K562 (cell line): Measurements from ENCODE around the gene BEST3. TPM values are rescaled to one million over a fixed set of nuclear protein-coding genes. Genes with fewer than 3 reads are reported as not detected.

Source experiments
- CBX2 ChIP-seq: fragments of 200-600 bp; sonication (generic); IDR thresholded peaks from one replicate; pipeline ENCODE4 v1.6.1; 2012; ENCODE audit warnings: mild to moderate bottlenecking, low read length, inconsistent platforms; ENCODE audit not compliant: insufficient read depth, poor library complexity, severe bottlenecking
- CHCHD3 ChIP-seq: fragments of 250-450 bp; sonication (Bioruptor Pico); IDR thresholded peaks from 2 replicates; pipeline ENCODE4 v2.1.2; 2022; ENCODE audit warnings: mild to moderate bottlenecking
- CXXC5 ChIP-seq: fragments of 250-450 bp; sonication (Bioruptor Pico); IDR thresholded peaks from 2 replicates; pipeline ENCODE4 v1.8.0; 2022; ENCODE audit warnings: inconsistent platforms, mild to moderate bottlenecking, moderate library complexity
- EGR1 ChIP-seq: fragments of 450-650 bp; conservative IDR thresholded peaks from 2 replicates; pipeline ENCODE4 v1.6.1; 2017; ENCODE audit warnings: mild to moderate bottlenecking
- FOXK2 ChIP-seq, 2 experiments: fragments of 450-650 bp; IDR thresholded peaks in 1 of 2; conservative IDR thresholded peaks in 1 of 2; 2 replicates each; pipeline ENCODE4 v1.6.1; 2016; ENCODE audit warnings: low read depth in 2 of 2, mild to moderate bottlenecking in 1 of 2
- HDAC8 ChIP-seq: fragments of 450-650 bp; IDR thresholded peaks from 2 replicates; pipeline ENCODE4 v1.6.1; 2016; ENCODE audit warnings: mild to moderate bottlenecking, missing genetic modification characterization, moderate library complexity, missing compliant biosample characterization
- HNRNPK ChIP-seq: fragments of 200-400 bp; formaldehyde crosslinking; IDR thresholded peaks from one replicate; pipeline ENCODE4 v1.6.1; 2018; ENCODE audit warnings: mild to moderate bottlenecking, low read depth, low read length; ENCODE audit not compliant: poor library complexity, severe bottlenecking
- KAT8 ChIP-seq: fragments of 450-650 bp; IDR thresholded peaks from 2 replicates; pipeline ENCODE4 v1.6.1; 2016; ENCODE audit warnings: low read depth, mild to moderate bottlenecking
- KLF10 ChIP-seq: fragments of 250-450 bp; sonication (Bioruptor Pico); IDR thresholded peaks from 2 replicates; pipeline ENCODE4 v1.6.1; 2021; ENCODE audit warnings: matching md5 sums
- MAFK ChIP-seq: IDR thresholded peaks from 2 replicates; pipeline ENCODE4 v1.6.1; 2011; ENCODE audit warnings: low read length, improper control_type of control experiment
- MEF2D ChIP-seq: conservative IDR thresholded peaks from 2 replicates; pipeline ENCODE4 v1.6.1; 2016; ENCODE audit warnings: low read depth, missing genetic modification characterization, missing compliant biosample characterization
- NFE2L1 ChIP-seq: fragments of 450-650 bp; IDR thresholded peaks from 2 replicates; pipeline ENCODE4 v1.6.1; 2016; ENCODE audit warnings: missing genetic modification characterization, low read depth, mild to moderate bottlenecking, missing compliant biosample characterization, moderate library complexity, borderline replicate concordance
- NFXL1 ChIP-seq: fragments of 450-650 bp; formaldehyde crosslinking; IDR thresholded peaks from 2 replicates; pipeline ENCODE4 v1.4.0; 2021; ENCODE audit warnings: mild to moderate bottlenecking
- NR2C2 ChIP-seq, 2 experiments: fragments of 200-800 bp in 1 of 2; sonication (Bioruptor generic) in 1 of 2; sonication (generic) in 1 of 2; formaldehyde crosslinking in 1 of 2; IDR thresholded peaks; 2 replicates each; pipeline versions ENCODE4 v1.6.1 to v1.8.0; 2016 to 2022; ENCODE audit warnings: mild to moderate bottlenecking in 1 of 2, missing compliant biosample characterization in 1 of 2, missing genetic modification characterization in 1 of 2, missing genetic modification reagents in 1 of 2
- PHB2 ChIP-seq: fragments of 450-650 bp; IDR thresholded peaks from 2 replicates; pipeline ENCODE4 v1.6.1; 2017; ENCODE audit warnings: low read depth
- POLR2H ChIP-seq: IDR thresholded peaks from 2 replicates; pipeline ENCODE4 v1.6.1; 2016; ENCODE audit warnings: missing genetic modification characterization, low read depth, mild to moderate bottlenecking, control low read depth, missing compliant biosample characterization, moderate library complexity
- POU5F1 ChIP-seq: fragments of 150-350 bp; IDR thresholded peaks from 2 replicates; pipeline ENCODE4 v1.6.1; 2014; ENCODE audit warnings: borderline replicate concordance, low read length, low read depth, mild to moderate bottlenecking; ENCODE audit not compliant: partially characterized antibody
- SMARCE1 ChIP-seq: fragments of 450-650 bp; IDR thresholded peaks from 2 replicates; pipeline ENCODE4 v1.7.1; 2016; ENCODE audit warnings: mild to moderate bottlenecking
- TAL1 ChIP-seq: fragments of 450-650 bp; IDR thresholded peaks from 2 replicates; pipeline ENCODE4 v1.6.1; 2016; ENCODE audit warnings: mild to moderate bottlenecking
- XRCC5 ChIP-seq: fragments of 200-400 bp; formaldehyde crosslinking; IDR thresholded peaks from 2 replicates; pipeline ENCODE4 v1.6.1; 2017; ENCODE audit warnings: low read depth, mild to moderate bottlenecking, low read length
- ZBTB8A ChIP-seq: fragments of 450-650 bp; IDR thresholded peaks from 2 replicates; pipeline ENCODE4 v1.6.1; 2018; ENCODE audit warnings: mild to moderate bottlenecking, moderate library complexity; ENCODE audit not compliant: partially characterized antibody
- ZNF3 ChIP-seq: fragments of 250-450 bp; sonication (Bioruptor Pico); IDR thresholded peaks from 2 replicates; pipeline ENCODE4 v1.5.0; 2021; ENCODE audit warnings: mild to moderate bottlenecking, moderate library complexity
- ZNF408 ChIP-seq: fragments of 250-450 bp; sonication (Bioruptor Pico); IDR thresholded peaks from 2 replicates; pipeline ENCODE4 v1.4.0; 2020; ENCODE audit warnings: low read depth, mild to moderate bottlenecking, moderate library complexity
- ZNF586 ChIP-seq: fragments of 450-650 bp; formaldehyde crosslinking; conservative IDR thresholded peaks from 2 replicates; pipeline ENCODE4 v1.4.0; 2020; ENCODE audit warnings: mild to moderate bottlenecking, moderate library complexity
- polyA plus RNA-seq, 8 experiments: library from polyadenylated mRNA; depleted of rRNA in 4 of 8; stranded (reverse) in 5 of 8; unstranded in 3 of 8; fragments of >200 nt; fragmentation: Nextera tagmentation in 2 of 8; fragmentation: Illumina TruSeq in 1 of 8; extraction: Ambion mirVana in 2 of 8; extraction: Trizol in 1 of 8; gene quantifications; 2 replicates each; pipeline versions ENCODE4 v1.2.1 to v1.2.3, GENCODE V29; 2011 to 2014; ENCODE audit warnings: inconsistent platforms in 1 of 8, missing spikeins in 1 of 8
- total RNA-seq, 7 experiments: library from RNA; depleted of rRNA in 6 of 7; stranded (reverse); fragments of >200 nt in 6 of 7; fragmentation: Illumina TruSeq in 2 of 7; extraction: Trizol in 2 of 7; gene quantifications; 2 replicates each; pipeline versions ENCODE4 v1.2.1 to v1.2.3, GENCODE V29; 2011 to 2021; ENCODE audit warnings: low replicate concordance in 1 of 7
- TF ChIP-seq, protein P1 (sequence below): IDR thresholded peaks from 3 replicates; pipeline ENCODE4 v1.6.1; 2011; ENCODE audit warnings: borderline replicate concordance, mild to moderate bottlenecking, moderate library complexity; ENCODE audit not compliant: insufficient read length; ENCODE audit errors: extremely low read depth
- TF ChIP-seq, protein P2 (sequence below): fragments of 250-450 bp; sonication (Bioruptor Pico); IDR thresholded peaks from 2 replicates; pipeline ENCODE4 v1.8.0; 2021; ENCODE audit warnings: moderate library complexity, mild to moderate bottlenecking, inconsistent platforms
- TF ChIP-seq, protein P3 (sequence below): fragments of 450-650 bp; formaldehyde crosslinking; IDR thresholded peaks from 2 replicates; pipeline ENCODE4 v1.4.0; 2020; ENCODE audit warnings: mild to moderate bottlenecking, moderate library complexity

The BEST3 gene
- total and polyA plus RNA-seq, 9 of the 15 experiments (the other 6 are each of a cell fraction or from before 2014, with no cell fraction given), result 0.15 TPM; not detected in 8

DNA sequence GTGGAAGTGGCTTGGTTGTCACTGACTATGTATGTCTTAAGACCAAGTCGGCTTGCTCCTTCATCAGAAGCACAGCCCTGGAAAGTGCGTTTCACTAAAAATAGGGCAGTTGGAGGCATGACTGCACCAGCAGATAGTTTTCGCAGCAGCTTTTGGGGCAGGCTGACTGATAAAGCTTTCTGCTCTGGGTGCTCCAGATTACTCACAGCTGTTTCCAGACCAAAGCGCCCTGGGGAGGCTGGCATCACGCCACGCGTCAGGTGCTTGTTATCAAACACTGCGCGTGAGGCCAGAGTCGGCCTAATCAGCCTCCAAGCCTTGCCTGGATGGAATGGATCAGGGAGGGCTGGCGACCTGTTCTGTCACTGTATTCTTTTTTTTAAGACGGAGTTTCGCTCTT, 75.1 kb downstream of the BEST3 start (continued):
- TF ChIP-seq NFXL1 (no peak), CHCHD3 (no peak), NR2C2 (CRISPR knock-in tag; IDR thresholded peaks at IDR 0.05) (no peak), NR2C2 (tag; IDR thresholded peaks at IDR 0.05) (peak; percentile 33; the same call in 1 of the 2 replicates), SMARCE1 (peak; percentile 93), PHB2 (peak; percentile 98), XRCC5 (peak; percentile 46; the same call in 1 of the 2 replicates), TAL1 (peak; percentile 99), HNRNPK (no peak), ZNF408 (CRISPR knock-in tag) (no peak), KLF10 (CRISPR knock-in tag) (no peak), MAFK (no peak), FOXK2 (conservative IDR thresholded peaks at IDR 0.05 in 1 of 2, IDR thresholded peaks at IDR 0.05 in 1 of 2; ENCODE audit: low read depth in 2 of 2) (peak in 1 of 2 experiments; percentile 76; a peak in 2 of 4 replicates), MEF2D (tag) (peak; percentile 93), POLR2H (tag) (no peak), NFE2L1 (tag) (no peak), HDAC8 (tag) (no peak), CXXC5 (CRISPR knock-in tag) (peak; percentile 99), EGR1 (no peak), KAT8 (no peak), ZBTB8A (no peak), ZNF586 (no peak), ZNF3 (CRISPR knock-in tag) (no peak), POU5F1 (no peak), CBX2 (no peak)
- TF ChIP-seq, protein P1, sequence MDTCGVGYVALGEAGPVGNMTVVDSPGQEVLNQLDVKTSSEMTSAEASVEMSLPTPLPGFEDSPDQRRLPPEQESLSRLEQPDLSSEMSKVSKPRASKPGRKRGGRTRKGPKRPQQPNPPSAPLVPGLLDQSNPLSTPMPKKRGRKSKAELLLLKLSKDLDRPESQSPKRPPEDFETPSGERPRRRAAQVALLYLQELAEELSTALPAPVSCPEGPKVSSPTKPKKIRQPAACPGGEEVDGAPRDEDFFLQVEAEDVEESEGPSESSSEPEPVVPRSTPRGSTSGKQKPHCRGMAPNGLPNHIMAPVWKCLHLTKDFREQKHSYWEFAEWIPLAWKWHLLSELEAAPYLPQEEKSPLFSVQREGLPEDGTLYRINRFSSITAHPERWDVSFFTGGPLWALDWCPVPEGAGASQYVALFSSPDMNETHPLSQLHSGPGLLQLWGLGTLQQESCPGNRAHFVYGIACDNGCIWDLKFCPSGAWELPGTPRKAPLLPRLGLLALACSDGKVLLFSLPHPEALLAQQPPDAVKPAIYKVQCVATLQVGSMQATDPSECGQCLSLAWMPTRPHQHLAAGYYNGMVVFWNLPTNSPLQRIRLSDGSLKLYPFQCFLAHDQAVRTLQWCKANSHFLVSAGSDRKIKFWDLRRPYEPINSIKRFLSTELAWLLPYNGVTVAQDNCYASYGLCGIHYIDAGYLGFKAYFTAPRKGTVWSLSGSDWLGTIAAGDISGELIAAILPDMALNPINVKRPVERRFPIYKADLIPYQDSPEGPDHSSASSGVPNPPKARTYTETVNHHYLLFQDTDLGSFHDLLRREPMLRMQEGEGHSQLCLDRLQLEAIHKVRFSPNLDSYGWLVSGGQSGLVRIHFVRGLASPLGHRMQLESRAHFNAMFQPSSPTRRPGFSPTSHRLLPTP, result no peak
- TF ChIP-seq, protein P2, sequence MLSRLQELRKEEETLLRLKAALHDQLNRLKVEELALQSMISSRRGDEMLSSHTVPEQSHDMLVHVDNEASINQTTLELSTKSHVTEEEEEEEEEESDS (CRISPR knock-in tag), result no peak
- TF ChIP-seq, protein P3, sequence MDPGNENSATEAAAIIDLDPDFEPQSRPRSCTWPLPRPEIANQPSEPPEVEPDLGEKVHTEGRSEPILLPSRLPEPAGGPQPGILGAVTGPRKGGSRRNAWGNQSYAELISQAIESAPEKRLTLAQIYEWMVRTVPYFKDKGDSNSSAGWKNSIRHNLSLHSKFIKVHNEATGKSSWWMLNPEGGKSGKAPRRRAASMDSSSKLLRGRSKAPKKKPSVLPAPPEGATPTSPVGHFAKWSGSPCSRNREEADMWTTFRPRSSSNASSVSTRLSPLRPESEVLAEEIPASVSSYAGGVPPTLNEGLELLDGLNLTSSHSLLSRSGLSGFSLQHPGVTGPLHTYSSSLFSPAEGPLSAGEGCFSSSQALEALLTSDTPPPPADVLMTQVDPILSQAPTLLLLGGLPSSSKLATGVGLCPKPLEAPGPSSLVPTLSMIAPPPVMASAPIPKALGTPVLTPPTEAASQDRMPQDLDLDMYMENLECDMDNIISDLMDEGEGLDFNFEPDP, result 0 out of 2 replicates have a peak, but pooled peaks have one; percentile 55
